Kasumi-1 (cell line): ENCODE measurements around the gene IGFBP5.

ENCODE experiments used
- DNase-seq, 2 experiments: peaks; one replicate each; lab custom pipeline; 2025; lab: John Stamatoyannopoulos, UW

Gene IGFBP5

DNA sequence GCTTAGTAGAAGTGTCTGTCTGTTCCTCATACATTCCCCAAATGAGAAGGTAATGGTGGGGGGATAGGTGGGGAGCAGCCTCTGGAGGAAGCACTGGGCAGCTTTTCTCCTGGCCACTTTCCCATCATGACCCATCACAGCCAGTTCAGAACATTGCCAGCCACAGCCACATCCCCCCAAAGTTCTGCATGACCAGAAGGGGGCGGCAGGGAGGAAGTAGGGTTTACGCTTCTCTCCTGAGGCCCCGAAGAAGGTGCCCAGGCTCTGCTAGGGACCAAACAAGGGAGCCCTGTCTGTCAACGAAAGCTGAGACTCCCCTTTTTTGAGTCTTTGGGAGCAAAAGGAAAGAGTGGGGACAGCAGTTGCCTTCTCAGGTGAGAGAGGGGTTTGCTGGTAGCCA is 7.7 kb downstream of the IGFBP5 start:
- DNase-seq = peak; percentile 13 to 28

DNA sequence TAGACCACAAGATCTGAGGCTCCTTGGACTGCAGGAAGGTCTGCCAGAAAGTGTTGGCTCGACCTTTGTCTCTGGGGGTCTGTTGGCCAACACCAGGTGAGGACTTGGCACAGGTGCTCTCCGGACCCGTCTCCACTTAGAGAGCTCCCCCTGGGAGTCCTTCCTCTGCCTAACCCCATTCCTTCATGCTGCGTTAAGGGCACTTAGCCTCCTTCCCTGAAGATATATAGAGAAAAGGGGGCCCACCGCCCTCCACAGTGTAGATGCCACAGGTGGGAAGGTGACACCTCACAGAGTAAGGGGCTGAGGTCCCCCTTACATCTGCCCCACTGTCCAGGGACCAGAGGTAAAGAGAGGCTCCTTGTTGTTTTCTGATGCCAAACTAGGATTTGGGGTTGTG is 8.2 kb downstream of the IGFBP5 start:
- DNase-seq = no peak

DNA sequence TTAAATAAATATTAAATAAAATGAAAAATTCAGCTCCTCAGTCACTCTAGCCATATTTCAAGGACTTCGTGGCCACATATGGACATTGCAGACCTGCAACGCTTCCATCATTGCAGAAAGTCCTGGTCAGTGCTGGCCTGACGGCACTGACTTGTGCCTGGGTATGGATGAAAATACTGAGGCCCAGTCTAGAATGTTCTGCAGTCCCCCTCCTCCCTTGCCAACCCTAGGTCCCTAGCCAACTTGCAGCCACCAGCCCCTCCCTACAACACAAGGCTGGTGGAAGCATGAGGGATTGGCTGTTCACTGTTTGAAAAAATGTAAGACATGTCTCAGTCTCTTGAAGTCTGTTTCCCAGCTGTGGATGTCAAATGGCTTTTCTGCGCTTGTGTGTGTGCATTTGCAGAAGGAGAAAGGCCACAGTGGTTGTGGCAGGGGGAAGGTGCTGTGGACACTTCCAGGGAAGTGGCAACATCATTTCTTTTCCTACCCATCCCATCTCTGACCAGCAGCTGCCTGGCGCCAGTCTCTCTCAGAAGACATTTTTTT is 9.9 kb downstream of the IGFBP5 start:
- no peak for DNase-seq

DNA sequence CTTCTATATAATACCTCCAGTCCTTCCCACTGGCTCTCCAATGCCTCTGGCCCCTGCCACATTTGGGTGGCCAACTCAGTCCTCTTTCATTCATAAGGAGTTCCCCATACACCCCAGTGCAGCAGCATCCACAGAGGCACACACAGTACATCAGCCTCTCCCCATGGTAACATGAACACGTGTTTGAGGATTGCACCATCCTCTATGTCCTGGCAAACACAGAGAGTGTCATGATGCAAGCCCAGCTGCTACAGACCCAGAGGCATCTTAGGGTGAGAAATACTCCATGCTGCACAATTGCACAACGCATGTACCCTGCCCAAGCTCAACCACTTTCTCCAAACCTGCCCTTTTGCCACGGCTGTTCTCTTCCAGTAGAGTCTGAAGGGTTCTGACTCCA is 11.5 kb downstream of the IGFBP5 start:
- peak; percentile 10 to 12 for DNase-seq

DNA sequence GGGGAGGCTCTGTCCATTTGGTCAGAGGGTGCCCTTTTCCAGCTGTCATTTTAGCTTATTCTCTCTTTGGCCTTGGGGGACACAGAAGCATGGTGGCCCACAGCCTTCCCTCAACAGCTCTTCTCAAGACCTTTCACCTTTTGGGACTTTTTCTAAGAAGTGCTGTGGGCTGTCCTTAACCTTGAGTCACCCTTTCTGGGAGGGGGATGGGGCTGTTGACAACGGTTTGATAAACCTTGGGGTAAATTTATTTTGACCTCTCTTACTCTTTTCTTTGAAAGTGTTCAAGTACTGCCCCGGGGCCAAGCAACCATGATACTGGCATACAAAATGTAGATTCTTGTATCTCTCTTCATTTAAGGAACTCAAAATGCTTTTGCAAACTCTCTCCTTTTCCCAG is 13.7 kb downstream of the IGFBP5 start:
- DNase-seq = no peak

DNA sequence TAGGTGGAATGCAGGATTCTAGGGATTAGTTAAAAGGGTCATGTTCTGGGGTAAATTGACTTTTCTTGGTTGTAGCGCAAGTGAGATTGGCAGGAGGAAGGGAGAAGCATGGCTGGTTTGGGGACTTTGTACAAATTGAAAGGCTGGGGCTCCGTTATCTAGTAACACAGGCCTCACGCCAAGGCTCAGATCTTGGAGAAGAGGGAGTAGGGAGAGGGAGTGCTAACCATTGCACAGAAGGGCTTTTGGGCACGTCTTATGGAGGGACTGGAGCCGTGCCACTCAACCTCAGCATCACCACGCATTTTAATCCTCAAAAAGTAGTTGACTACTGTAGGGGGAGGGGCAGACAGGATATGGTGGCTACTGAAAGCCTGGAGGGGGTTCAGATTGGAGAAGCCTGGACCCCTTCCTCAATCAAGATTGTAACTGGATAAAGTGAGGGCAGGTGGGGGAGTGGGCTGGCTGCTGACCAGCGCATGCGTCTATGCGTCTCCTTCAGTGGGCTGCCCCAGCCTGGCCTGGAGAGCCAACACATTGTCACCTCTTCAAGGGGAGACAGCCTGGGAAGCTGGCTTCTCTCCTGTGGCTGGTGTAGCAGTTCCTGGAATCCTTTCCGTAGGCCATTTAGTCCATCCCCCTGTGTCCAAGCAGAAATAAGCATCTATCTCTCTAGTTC is 14.3 kb downstream of the IGFBP5 start:
- no peak for DNase-seq

DNA sequence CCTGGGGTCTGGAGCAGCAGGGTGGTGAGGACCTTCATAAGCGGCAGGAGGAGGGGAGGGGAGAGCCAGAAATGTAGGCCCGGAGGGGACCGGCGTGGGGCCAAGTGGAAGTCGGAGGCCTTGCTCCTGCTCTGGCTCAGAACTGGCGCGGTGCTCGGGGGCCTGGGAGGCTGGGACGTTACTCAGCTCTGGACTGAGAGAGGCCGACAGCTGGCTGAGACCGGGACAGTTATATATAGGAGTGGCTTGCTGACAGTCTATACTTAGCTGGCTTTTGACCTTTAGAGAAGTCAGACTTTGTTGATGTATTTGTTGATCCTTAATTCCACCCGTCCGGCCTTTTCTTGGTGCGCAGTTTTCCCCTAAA is 15.7 kb downstream of the IGFBP5 start:
- no peak for DNase-seq

DNA sequence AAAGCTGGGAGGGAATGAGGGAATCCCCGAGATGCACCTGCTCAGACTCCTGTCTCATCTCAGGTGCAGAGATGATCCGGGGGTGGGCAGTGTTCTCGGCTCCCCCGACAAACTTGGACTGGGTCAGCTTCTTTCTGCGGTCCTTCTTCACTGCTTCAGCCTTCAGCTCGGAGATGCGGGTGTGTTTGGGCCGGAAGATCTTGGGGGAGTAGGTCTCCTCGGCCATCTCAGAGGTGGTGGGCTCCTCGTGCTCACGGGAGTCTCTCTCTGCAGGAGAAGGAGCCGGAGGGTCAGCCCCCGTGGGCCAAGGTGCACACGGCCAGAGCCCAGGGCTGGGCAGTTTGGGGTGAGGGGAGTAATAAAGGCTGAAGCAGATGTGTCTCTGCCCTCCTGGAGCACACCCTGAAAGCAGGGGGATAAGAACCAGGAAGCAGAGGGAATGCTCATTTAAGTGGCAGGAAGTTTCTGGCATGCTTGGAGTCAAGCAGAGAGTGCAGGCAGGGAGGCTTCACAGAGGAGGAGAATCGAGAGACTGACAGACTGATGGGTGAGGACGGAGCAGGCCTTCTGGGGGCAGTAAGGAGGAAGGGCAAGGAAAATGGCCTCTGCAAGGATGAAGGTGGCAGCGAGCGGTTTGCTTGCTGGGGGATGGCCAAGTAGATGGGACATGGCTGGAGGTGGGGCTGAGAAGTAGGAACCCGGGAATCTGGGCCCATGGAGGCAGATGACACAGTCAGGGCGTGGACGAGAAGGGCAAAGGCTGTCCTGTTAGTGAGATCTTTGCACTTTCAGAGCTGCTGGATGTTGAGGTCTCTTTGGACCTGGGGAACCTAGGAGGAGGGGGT is 16.3 kb downstream of the IGFBP5 start:
- DNase-seq = no peak

DNA sequence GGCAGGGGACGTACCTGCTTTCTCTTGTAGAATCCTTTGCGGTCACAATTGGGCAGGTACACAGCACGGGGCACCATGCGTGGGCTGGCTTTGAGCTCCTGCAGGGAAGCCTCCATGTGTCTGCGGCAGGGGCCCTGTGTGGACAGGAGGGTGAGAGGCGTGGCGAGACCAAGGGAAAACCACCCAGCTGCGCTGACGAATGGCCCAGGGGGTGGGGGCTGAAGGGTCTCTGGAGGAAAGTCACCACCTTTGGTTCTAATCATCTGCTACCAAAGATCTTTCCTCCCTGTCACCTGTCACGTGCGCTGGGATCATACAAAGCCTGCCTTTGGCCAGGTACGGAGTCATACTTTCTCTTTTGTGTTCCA is 17.3 kb downstream of the IGFBP5 start:
- DNase-seq = no peak

DNA sequence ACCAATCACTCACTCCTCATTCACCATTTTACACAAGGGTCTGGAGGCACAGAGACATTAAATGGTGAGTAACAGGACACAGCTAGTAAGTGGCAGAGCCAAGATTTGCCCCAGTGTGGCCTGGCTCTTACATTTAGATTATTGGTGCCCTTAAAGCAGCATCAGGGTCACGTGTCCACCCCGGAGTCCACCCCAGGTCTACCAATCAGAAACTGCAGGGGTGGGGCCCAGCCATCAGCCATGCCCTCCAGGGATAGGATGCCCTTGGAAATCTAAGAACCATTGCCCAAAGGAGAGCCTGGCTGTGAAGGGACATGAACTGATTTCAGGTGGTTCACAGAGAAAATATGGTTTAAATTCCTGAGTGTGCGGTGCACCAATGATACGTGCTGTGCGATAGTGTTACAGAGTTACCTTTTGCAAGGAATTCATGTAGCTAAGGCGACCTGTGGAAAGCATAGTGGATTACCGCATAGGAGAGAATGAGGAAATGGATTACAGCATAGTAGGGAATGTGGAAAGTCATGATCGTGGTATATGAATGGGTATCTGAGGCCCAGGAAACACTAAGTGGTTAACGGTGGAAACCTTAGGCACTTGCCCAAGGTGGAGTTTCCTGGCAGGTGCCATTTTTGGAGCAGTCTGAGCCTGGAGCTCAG is 17.8 kb downstream of the IGFBP5 start:
- DNase-seq = no peak

DNA sequence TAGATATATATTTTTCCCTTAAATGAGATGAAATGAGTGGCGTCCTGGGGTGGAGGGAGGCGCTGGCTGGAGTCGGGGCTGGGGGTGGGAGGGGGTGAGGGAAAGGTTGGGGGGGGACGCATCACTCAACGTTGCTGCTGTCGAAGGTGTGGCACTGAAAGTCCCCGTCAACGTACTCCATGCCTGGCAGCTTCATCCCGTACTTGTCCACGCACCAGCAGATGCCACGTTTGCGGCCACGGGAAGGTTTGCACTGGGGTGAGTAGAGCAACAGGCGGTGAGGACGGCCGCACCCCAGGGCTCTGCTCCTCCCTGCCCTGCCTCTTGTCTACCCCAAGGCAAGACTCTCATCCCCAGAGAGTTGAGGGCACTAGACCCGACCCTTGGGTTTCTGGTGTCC is 18.7 kb downstream of the IGFBP5 start:
- no peak for DNase-seq

DNA sequence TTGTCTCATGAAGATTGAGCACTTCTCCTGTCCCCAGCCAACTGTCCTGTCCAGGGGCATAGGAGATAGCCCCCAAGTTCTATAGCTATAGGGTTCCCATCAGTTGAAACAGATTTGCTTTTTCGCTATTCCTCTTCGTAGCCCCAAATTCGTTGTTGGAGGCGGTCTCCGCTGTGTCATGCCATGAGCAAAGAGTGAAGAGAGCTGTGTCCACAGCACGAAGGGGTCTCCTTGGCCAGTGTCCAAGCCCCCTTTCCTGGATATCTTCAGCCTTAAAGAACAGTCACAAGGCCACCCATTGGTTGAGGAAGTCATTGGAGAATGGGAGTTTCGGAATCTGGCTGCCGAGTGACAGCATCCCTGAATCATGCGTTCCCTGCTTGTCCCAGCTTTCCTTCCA is 21.0 kb downstream of the IGFBP5 start:
- DNase-seq = no peak

DNA sequence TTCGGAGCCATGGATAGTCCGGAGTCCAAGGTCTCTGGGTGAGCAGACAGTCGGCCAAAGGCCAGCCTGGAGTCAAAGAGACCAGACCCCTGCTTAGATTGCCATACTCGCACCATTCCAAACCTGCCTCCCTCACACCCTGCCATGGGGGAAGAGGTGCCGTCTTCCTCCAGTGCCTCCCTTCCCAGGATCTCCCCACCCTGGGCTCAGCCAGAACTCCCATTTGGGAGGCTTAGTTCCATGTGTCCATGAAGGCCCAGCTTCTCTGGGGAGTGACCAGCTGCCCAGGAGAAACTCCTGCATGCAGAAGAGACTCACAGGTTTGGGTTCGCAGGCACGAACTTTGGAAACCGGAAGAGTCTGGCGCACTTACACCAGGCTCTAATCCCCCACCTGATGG is 21.7 kb downstream of the IGFBP5 start:
- no peak for DNase-seq

DNA sequence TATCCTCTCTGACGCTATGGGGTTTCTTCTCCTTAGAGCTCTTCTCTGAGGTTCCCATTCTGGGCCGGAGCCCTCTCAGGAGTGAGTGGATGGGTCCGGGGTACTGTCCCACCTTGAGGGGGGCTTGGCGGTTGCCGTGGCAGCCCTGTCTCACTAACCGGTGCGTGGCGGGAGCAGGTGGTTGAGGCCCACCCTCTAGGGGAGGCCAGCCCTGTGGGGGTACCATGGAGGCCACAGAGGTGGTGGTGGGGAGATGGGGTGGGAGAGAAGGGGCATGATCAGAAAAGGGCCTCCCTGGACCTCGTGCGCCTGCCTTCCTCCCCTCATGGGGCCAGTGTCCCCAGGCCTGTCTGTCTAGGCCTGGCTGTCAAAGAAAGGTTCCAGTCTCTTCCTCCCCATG is 22.3 kb downstream of the IGFBP5 start:
- DNase-seq = no peak

DNA sequence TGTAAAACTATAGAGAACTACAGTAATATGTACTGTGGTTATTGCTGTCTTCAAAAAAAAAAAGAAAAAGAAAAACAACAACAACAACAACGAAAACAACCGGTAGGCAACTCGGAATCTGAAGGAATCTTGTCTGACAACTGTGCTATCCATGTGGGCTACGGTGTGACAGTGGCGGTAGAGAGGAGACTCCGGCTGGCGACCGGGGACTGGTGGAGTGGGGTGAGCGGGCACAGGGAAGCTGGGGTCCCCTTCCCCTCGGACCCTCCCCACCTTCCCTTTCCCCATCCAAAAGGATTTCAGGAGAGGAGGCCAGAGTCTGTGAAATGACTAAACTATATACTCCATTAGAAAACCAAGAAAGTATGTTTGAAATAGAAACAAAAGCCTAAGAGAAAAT is 22.9 kb downstream of the IGFBP5 start:
- DNase-seq = no peak

DNA sequence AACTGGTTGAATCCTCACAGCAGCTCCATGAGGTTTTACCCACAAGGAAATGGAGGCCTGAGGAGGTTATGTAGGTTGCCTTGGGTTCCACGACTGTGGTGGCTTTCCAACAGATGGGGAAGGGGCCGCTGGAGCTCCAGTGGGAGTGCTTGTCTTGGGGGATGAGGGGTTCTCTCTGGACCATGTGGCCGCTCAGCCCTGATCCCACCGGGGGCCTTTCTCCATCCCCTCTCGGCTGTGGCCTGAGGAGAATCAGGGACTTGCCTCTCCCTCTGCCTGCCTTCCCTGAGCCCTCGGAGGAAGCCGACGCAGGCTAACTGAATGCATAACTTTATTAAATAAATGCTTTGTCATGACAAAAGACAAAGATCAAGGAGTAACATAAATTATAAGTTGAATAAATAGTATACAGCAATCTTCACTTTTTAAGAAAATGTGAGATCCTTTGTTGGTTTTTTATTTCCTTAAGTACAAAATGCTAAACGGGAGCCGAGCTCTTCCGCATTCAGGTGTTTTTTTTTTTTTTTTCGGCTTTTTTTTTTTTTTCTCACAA is 23.5 kb downstream of the IGFBP5 start:
- no peak for DNase-seq

DNA sequence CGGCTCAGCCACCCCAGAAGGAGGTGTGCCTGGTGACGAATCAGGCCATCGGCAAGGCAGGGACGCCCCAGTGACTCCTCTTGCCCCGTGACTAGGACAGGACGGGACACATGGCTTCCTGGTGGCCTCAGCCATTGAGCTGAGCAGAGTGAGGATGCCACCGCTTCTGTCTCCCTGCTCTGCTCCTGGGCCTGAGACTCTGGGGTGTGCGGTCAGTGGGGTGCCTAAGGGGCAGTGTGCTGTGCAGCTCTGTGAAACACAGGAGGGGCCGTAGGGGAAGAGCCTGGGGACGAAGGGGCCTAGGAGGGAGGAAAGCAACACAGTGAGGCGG is 24.3 kb downstream of the IGFBP5 start:
- no peak for DNase-seq

DNA sequence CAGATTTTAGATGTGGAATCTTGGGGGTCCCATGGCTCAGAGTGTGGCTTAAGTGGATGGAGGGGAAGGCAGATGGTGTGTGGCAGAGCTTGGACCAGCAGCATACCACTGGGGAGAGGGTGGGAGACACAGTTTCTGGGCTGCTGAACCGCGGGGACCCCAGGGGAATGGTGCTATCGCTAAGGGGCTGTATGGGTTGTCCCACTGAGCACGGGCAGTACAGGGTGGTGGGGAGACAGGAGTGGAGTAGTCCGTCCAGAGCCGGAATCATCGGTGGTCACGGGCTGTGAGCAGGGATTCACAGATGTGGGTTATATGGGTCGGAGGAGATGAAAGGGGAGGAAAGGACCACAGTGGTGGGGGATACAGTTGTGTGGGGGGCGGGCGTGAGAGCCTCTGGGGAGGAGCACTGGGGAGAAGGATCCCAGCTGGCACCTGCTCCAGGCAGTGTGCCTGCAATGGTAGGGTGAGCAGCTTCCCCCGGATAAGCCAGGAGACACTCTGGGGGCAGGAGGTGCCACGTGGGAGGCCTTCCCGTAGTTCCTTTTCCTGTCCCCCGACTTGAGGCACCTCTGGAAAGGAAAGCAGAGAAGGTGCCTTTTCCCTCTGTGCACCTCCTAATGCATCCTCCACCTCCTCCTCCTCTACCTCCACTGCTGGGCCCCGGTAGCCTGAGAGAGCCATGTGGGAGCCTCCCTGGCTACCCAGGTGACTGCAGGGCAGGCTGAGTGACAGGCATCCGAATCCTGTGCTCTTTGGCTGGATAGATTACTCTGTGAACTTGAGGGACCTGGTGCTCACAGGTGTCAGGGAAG is 24.9 kb downstream of the IGFBP5 start:
- DNase-seq = no peak

DNA sequence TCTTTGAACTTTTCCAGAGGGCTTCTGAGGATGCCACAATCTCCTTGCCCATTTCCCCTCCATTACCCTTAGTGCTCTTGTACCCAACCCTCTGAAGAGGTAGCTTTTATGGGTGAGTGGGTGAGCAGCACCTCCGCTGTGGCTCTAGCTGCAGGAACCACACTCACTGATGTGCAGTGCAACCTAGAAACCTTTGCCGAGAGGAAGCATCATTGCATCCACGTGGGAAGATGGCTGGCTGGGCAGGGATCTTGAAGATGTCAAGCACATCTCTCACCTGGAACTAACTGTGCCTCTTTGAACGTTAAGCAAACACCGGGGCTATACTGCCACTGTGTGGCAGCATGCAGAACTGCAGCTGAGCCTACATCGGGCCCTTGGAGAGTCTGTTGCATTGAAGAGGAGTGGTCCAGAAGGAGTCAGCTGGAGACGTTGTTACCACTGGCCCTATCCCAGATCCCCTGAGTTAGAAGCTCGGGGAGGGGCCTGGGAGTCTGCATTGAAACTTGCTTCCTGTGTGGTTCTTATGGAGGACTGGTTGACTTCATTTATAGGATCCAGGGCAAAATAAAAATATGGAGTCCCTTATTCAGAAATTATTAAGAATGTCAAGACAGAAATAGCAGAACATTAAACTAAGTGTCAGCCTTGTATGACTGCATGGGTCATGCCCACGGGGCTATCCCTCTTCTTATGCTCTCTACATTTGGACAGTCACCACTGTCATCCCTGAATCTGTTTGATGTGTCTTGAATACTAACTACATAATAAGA is 28.7 kb downstream of the IGFBP5 start:
- peak; percentile 15 to 27 for DNase-seq

DNA sequence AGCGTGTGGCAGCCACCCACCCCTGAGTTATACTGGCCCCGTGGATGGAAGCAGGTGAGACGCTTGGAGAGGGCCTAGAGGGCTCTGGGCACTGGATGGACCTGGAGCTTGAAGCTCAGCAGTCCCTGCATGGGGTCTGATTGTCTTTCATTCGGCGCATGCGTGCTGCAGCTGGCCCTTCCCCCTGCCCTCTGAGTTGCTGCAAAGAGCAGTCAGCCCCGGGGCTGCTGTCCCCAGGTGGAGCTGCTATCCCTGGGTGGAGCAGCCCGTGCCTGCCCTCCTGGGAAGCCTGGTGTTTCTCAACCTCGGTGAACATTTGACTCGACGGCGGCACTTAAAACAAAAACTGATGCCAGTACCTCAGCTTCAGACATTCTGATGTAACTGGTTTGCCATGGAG is 29.6 kb downstream of the IGFBP5 start:
- DNase-seq = no peak

DNA sequence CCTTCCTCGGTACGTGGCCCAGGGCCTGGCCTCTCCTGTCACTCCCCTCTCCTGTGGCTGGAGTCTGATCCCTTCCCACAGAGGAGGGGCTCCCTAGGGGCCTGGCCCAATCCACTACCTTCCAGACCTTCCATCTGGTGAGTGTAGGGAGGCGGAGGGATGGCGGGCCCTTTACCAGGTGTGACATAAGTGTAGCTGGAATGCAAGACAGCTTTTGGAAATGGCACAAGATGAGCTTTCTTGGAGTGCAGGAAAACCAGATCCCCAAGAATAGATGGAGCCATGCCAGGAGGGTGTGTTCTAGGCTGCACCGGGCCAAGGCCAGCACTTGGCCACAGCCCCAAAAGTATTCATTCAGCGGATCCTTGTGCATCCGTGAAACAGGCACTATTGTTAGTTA is 30.1 kb downstream of the IGFBP5 start:
- no peak for DNase-seq
